ENCODE measurements around the gene PIRT.
A peak's percentile ranks its signal among the peaks of the same experiment; 100 is the strongest.
"Not testable (repeated sequence)": the region's sequence is repeated elsewhere in the genome, so short reads cannot be mapped to it uniquely, and the experiment has no call there.

The PIRT gene

GRCh38 chr17:10837921-10838320 is at the start of gene PIRT:
TSS of gene PIRT (minus strand) at chr17:10838087. CDS start at chr17:10825645, 12,442 bp downstream.
- DNase-seq (ENCODE audit: low read depth in 3 of 3) = no peak

- no peak for DNase-seq (ENCODE audit: low read depth in 3 of 3)
These were observed 44.1 kb upstream of the PIRT start for GRCh38 chr17:10881959-10882358.

- DNase-seq (ENCODE audit: low read depth in 3 of 3) = no peak
These were observed 41.4 kb upstream of the PIRT start for GRCh38 chr17:10879190-10879836.

- peak in 2 of 3 donors; percentile 3 to 11 for DNase-seq (ENCODE audit: low read depth in 3 of 3)
These were observed 38.2 kb upstream of the PIRT start for GRCh38 chr17:10875984-10876555.

GRCh38 chr17:10875430-10875851 is 37.6 kb upstream of the PIRT start:
- DNase-seq (ENCODE audit: low read depth in 3 of 3) = peak in 1 of 3 donors; percentile 8

- DNase-seq (ENCODE audit: low read depth in 3 of 3) = no peak
These were observed 34.0 kb upstream of the PIRT start for GRCh38 chr17:10871914-10872313.

GRCh38 chr17:10870336-10871050 is 32.6 kb upstream of the PIRT start:
- no peak for DNase-seq (ENCODE audit: low read depth in 3 of 3)

GRCh38 chr17:10868744-10869143 is 30.9 kb upstream of the PIRT start:
- not testable (repeated sequence) for DNase-seq (ENCODE audit: low read depth in 3 of 3)

GRCh38 chr17:10859051-10859450 is 21.2 kb upstream of the PIRT start:
- no peak for DNase-seq (ENCODE audit: low read depth in 3 of 3)

- no peak for DNase-seq (ENCODE audit: low read depth in 3 of 3)
These were observed 20.1 kb upstream of the PIRT start for GRCh38 chr17:10857976-10858375.

- not testable (repeated sequence) for DNase-seq (ENCODE audit: low read depth in 3 of 3)
These were observed 8.7 kb upstream of the PIRT start for GRCh38 chr17:10846636-10847035.

GRCh38 chr17:10845388-10845751 is 7.5 kb upstream of the PIRT start:
- DNase-seq (ENCODE audit: low read depth in 3 of 3) = no peak

GRCh38 chr17:10844621-10845387 is 6.9 kb upstream of the PIRT start:
- DNase-seq (ENCODE audit: low read depth in 3 of 3) = peak; percentile 40 to 65 (median 55)

GRCh38 chr17:10843811-10844210 is 5.9 kb upstream of the PIRT start:
- DNase-seq (ENCODE audit: low read depth in 3 of 3) = peak in 1 of 3 donors; percentile 4

GRCh38 chr17:10842658-10843057 is 4.8 kb upstream of the PIRT start:
- no peak for DNase-seq (ENCODE audit: low read depth in 3 of 3)

- DNase-seq (ENCODE audit: low read depth in 3 of 3) = no peak
These were observed 795 bp upstream of the PIRT start for GRCh38 chr17:10838682-10839081.

- no peak for DNase-seq (ENCODE audit: low read depth in 3 of 3)
These were observed 809 bp downstream of the PIRT start for GRCh38 chr17:10836966-10837590.

GRCh38 chr17:10836145-10836544 is 1.7 kb downstream of the PIRT start:
- DNase-seq (ENCODE audit: low read depth in 3 of 3) = no peak

- no peak for DNase-seq (ENCODE audit: low read depth in 3 of 3)
These were observed 6.2 kb downstream of the PIRT start for GRCh38 chr17:10831696-10832095.

- DNase-seq (ENCODE audit: low read depth in 3 of 3) = no peak
These were observed 9.9 kb downstream of the PIRT start for GRCh38 chr17:10827898-10828552.

- DNase-seq (ENCODE audit: low read depth in 3 of 3) = no peak
These were observed 13.0 kb downstream of the PIRT start for GRCh38 chr17:10824874-10825273.
